ENCODE data around the gene APBA2. TPM values are rescaled to one million over a fixed set of nuclear protein-coding genes. Genes with fewer than 3 reads are reported as not detected.
A peak's percentile ranks its signal among the peaks of the same experiment; 100 is the strongest.

The APBA2 gene
- total RNA-seq, 1 donor from 2014 or later: 51.4 TPM

- no peak overlapping the region for H3K4me3 ChIP-seq (ENCODE audit: low read depth, low read length)
- TF ChIP-seq CTCF (IDR thresholded peaks at IDR 0.05; ENCODE audit: insufficient read depth, low read length, poor library complexity, severe bottlenecking): no peak
- H3K36me3 ChIP-seq (ENCODE audit: control insufficient read depth, insufficient read depth, low read length): no peaks in the 10 kb centered on the region
- H3K27me3 ChIP-seq (ENCODE audit: control insufficient read depth, insufficient read depth, low read length): no peaks in the 10 kb centered on the region
- no peak for DNase-seq (ENCODE audit: low read depth)
Measured at GRCh38 chr15:28881170-28881569, 4.6 kb upstream of the APBA2 start.

GRCh38 chr15:28881600-28881999 is 4.2 kb upstream of the APBA2 start:
- no peak for DNase-seq (ENCODE audit: low read depth)
- Histone ChIP-seq H3K36me3 (ENCODE audit: control insufficient read depth, insufficient read depth, low read length) (no peaks in the 10 kb centered on the region), H3K27me3 (ENCODE audit: control insufficient read depth, insufficient read depth, low read length) (no peaks in the 10 kb centered on the region), H3K4me3 (ENCODE audit: low read depth, low read length) (no peak overlapping the region)
- TF ChIP-seq CTCF (IDR thresholded peaks at IDR 0.05; ENCODE audit: insufficient read depth, low read length, poor library complexity, severe bottlenecking): no peak

GRCh38 chr15:28884151-28884940 is 1.4 kb upstream of the APBA2 start:
- Histone ChIP-seq H3K36me3 (ENCODE audit: control insufficient read depth, insufficient read depth, low read length) (no peaks in the 10 kb centered on the region), H3K4me3 (ENCODE audit: low read depth, low read length) (no peak overlapping the region), H3K27me3 (ENCODE audit: control insufficient read depth, insufficient read depth, low read length) (no peaks in the 10 kb centered on the region)
- TF ChIP-seq CTCF (IDR thresholded peaks at IDR 0.05; ENCODE audit: insufficient read depth, low read length, poor library complexity, severe bottlenecking): no peak
- DNase-seq (ENCODE audit: low read depth): no peak

GRCh38 chr15:28885128-28885629 is 595 bp upstream of the APBA2 start:
- TF ChIP-seq CTCF (IDR thresholded peaks at IDR 0.05; ENCODE audit: insufficient read depth, low read length, poor library complexity, severe bottlenecking): no peak
- Histone ChIP-seq H3K36me3 (ENCODE audit: control insufficient read depth, insufficient read depth, low read length) (no peaks in the 10 kb centered on the region), H3K4me3 (ENCODE audit: low read depth, low read length) (peak overlapping the region; percentile 56), H3K27me3 (ENCODE audit: control insufficient read depth, insufficient read depth, low read length) (no peaks in the 10 kb centered on the region)
- DNase-seq (ENCODE audit: low read depth): no peak

GRCh38 chr15:28886431-28887338 is 911 bp downstream of the APBA2 start:
- Histone ChIP-seq H3K4me3 (ENCODE audit: low read depth, low read length) (peak overlapping the region; percentile 56), H3K36me3 (ENCODE audit: control insufficient read depth, insufficient read depth, low read length) (no peaks in the 10 kb centered on the region), H3K27me3 (ENCODE audit: control insufficient read depth, insufficient read depth, low read length) (no peaks in the 10 kb centered on the region)
- DNase-seq (ENCODE audit: low read depth): no peak
- TF ChIP-seq CTCF (IDR thresholded peaks at IDR 0.05; ENCODE audit: insufficient read depth, low read length, poor library complexity, severe bottlenecking): no peak
